Activated CD4-positive, alpha-beta T cell treated with anti-CD3 and anti-CD28 coated beads, Interleukin-2, amount 50 U/mL, for 48 hours (primary cell): ENCODE data around the gene PARVG.

Experiments
- DNase-seq, 2 experiments: peaks; one replicate each; pipeline ENCODE4 v3.0.0-alpha.2; 2020

The PARVG gene

GRCh38 chr22:44180706-44181032 is at the start of gene PARVG:
PARVG (plus strand) TSS chr22:44180925; CDS start chr22:44183330, 2,405 bp downstream.
- peak; percentile 22 to 33 for DNase-seq

- no peak for DNase-seq
Measured at GRCh38 chr22:44131412-44131811, 49.3 kb upstream of the PARVG start.

- DNase-seq = no peak
Measured at GRCh38 chr22:44131989-44132685, 48.6 kb upstream of the PARVG start.

GRCh38 chr22:44132724-44133123 is 48.0 kb upstream of the PARVG start:
- no peak for DNase-seq

GRCh38 chr22:44133161-44133560 is 47.6 kb upstream of the PARVG start:
- no peak for DNase-seq

GRCh38 chr22:44133901-44134571 is 46.7 kb upstream of the PARVG start:
- DNase-seq = no peak

GRCh38 chr22:44136112-44136511 is 44.6 kb upstream of the PARVG start:
- DNase-seq = no peak

- DNase-seq = no peak
Measured at GRCh38 chr22:44136786-44137185, 43.9 kb upstream of the PARVG start.

GRCh38 chr22:44137415-44137814 is 43.3 kb upstream of the PARVG start:
- DNase-seq = no peak

- DNase-seq = no peak
Measured at GRCh38 chr22:44139773-44140172, 41.0 kb upstream of the PARVG start.

- DNase-seq = no peak
Measured at GRCh38 chr22:44142421-44143104, 38.2 kb upstream of the PARVG start.

- no peak for DNase-seq
Measured at GRCh38 chr22:44143105-44143474, 37.6 kb upstream of the PARVG start.

- no peak for DNase-seq
Measured at GRCh38 chr22:44143579-44143978, 37.1 kb upstream of the PARVG start.

- no peak for DNase-seq
Measured at GRCh38 chr22:44144046-44144569, 36.6 kb upstream of the PARVG start.

- no peak for DNase-seq
Measured at GRCh38 chr22:44145544-44145943, 35.2 kb upstream of the PARVG start.

- no peak for DNase-seq
Measured at GRCh38 chr22:44146088-44146861, 34.5 kb upstream of the PARVG start.

- no peak for DNase-seq
Measured at GRCh38 chr22:44147008-44147645, 33.6 kb upstream of the PARVG start.

GRCh38 chr22:44147821-44148574 is 32.7 kb upstream of the PARVG start:
- no peak for DNase-seq

- no peak for DNase-seq
Measured at GRCh38 chr22:44151676-44152075, 29.0 kb upstream of the PARVG start.

- no peak for DNase-seq
Measured at GRCh38 chr22:44153710-44154109, 27.0 kb upstream of the PARVG start.

GRCh38 chr22:44154436-44154942 is 26.2 kb upstream of the PARVG start:
- DNase-seq = peak; percentile 5 to 10

GRCh38 chr22:44155115-44155514 is 25.6 kb upstream of the PARVG start:
- DNase-seq = no peak
